NB4 (cell line): Measurements from ENCODE around the gene SAMD14.

Experiments
- DNase-seq: peaks from one replicate; pipeline ENCODE4 v3.0.0; 2010; ENCODE audit warnings: low read depth
- H3K4me3 ChIP-seq: one replicate; pipeline ENCODE4 v1.5.1; 2011; ENCODE audit warnings: mild to moderate bottlenecking, low read depth, low read length, moderate library complexity
- CTCF ChIP-seq: IDR thresholded peaks from one replicate; pipeline ENCODE4 v1.5.1; 2012; ENCODE audit warnings: low read depth, low read length
- MAX ChIP-seq: IDR thresholded peaks from 2 replicates; pipeline ENCODE4 v1.6.1; 2011; ENCODE audit warnings: low read depth, low read length
- MYC ChIP-seq: IDR thresholded peaks from 2 replicates; pipeline ENCODE4 v1.6.1; 2011; ENCODE audit warnings: low read depth, low read length
- POLR2A ChIP-seq: IDR thresholded peaks from 2 replicates; pipeline ENCODE4 v1.6.1; 2011; ENCODE audit warnings: mild to moderate bottlenecking; ENCODE audit not compliant: insufficient read length; ENCODE audit errors: extremely low read depth

Gene SAMD14

DNA sequence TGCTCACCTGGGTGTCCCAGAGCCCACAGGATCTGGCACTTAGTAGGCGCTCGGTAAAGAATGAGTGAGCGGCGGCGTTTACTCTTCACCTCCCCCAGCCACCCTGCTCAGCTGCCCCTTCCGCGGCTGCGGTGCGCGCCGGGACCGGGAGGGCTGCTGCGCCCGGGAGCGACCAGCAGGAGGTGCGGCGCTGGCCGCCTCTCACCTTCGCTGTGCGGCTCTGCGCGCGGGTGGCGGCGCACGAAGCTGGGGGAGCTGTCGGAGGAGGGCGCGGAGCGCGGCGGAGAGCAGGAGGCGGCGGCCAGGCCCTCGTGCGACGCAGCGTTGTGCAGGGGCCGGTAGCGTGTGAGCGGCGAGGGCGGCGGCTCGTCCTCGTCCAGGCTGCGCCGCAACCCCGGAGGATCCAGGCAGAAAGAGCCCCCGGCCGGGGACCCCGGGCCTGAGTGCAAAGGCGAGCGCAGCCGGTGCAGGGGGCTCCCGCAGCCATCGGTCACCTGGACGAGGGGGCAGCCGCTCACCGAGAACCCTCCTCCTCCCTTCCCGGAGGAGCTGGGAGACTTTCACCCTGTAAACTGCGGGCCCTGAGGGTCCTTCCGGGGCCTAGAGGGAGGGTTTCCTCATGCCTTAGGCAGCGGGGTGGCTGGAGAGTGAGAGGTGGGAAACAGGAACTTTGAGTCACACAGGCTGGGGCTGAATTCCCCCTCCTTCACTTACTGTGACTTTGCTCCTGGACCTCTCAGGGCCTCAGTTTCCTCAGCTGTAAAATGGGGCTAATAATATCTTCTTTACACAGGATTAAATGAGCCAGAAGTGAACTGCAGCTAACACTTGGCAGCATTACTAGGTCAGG, 12.5 kb downstream of the SAMD14 start:
- H3K4me3 ChIP-seq: no peak overlapping the region
- peak; percentile 51 for TF ChIP-seq CTCF
- TF ChIP-seq MAX: peak; percentile 54; the same call in 1 of the 2 replicates
- no peak for TF ChIP-seq POLR2A
- no peak; the same call in 1 of the 2 replicates for TF ChIP-seq MYC
- peak; percentile 83 for DNase-seq

DNA sequence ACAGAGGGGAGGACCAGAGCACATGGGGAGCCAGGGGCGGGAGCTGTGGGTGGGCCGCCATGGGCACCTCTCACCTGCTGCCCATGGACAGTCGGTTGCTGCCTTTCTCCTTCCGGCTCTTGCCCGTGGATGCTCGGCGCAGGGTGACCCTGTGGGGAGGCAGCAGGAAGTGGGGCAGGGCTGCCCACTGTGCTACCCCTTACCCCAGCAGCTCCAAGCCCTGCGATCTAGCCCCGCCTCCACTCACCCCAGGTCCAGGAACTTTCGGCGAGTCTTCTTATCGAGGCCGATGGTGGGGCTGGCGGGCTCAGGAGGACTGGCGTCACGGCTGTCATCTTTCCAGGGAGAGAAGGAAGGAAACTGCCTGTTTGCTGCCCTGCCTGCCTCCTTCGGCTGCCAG, 14.2 kb downstream of the SAMD14 start:
- H3K4me3 ChIP-seq: no peak overlapping the region
- DNase-seq: no peak
- no peak for TF ChIP-seq POLR2A
- no peak for TF ChIP-seq CTCF
- TF ChIP-seq MAX: no peak
- no peak for TF ChIP-seq MYC

DNA sequence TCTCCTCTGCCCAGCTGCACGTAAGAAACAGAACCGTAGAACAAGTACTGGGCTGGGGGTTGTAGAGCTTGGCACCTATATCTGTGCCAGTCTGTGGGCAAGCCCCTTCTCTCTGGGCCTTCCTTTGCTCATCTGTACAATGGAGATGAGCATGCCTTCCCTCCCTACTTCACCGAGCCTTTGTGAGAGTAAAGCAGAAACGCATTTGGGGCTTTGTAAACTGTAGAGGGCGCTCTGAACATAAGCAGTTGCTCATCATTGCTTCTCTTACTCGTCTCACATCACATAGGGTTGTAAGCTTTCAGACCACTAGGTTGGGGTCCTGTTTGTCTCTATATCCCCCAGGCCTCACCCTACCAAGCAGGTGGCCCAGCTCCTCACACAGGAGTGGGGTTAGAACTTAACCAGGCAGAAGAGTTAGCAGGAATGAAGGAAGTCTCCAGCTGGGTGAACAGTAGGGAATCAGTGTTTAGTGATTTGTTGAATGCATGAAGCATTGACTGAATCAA, 15.1 kb downstream of the SAMD14 start:
- DNase-seq: peak; percentile 80
- TF ChIP-seq CTCF: peak; percentile 82
- no peak for TF ChIP-seq MAX
- TF ChIP-seq POLR2A: no peak
- TF ChIP-seq MYC: no peak
- H3K4me3 ChIP-seq: no peak overlapping the region

DNA sequence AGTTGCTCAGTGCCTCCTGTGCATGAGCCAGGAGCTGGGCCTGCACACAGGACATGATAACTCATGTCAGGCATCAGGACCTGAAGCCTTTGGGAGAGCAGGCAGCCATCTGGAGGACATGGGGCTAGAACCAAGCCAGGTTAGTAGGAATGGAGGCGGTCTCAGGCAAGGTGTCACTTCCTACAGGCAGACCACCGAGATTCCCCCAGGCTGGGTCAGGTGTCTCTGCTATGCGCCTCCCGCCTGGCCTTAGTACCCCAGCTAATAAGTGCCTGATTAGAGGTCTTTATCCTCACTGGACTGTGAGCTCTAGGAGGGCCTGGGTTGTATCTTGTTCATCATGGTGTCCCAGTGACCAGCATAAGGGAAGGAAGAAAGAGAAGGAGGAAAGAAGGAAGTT, 15.6 kb downstream of the SAMD14 start:
- no peak for DNase-seq
- TF ChIP-seq MYC: no peak
- TF ChIP-seq POLR2A: no peak
- TF ChIP-seq CTCF: no peak
- no peak for TF ChIP-seq MAX

DNA sequence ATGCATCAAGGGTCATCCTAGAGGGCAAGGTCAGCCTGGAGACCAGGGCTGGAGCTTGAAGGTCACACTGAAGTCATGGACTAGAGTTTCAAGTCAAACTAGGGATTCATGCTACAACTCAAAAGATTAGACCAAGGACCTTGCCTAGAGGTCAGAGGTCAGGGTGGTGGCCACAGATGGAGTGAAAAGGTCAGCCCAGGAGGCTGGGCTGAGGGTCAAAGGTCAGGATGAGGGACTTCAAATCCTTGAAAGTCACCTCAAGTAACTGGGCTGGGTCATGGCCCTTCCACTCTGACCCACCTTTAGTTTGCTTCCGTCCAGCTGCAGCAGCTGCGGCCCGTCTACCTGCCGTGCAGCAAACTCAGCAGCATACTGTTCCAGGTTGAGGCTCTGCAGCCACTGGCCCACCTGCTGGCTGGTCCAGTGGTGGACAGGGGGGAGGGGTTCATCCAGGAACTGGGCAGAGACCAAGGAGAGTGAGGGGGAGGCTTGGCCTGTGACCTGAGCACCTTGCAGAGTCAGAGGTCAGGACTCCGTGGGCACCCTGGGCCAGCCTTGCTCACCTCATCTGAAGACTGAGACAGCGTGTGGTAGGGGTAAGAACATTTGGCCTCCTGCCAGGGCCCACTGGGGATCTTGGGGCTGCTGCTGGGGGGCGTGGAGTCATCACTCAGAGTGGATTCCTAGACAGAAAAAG, 16.2 kb downstream of the SAMD14 start:
- DNase-seq: no peak
- no peak for TF ChIP-seq MYC
- no peak for TF ChIP-seq POLR2A
- no peak for TF ChIP-seq MAX
- no peak for TF ChIP-seq CTCF
- no peak overlapping the region for H3K4me3 ChIP-seq

More for the DNA sequence above, 15.6 kb downstream of the SAMD14 start:
- no peak overlapping the region for H3K4me3 ChIP-seq
